ENCODE results near the gene C11orf54.

DNA sequence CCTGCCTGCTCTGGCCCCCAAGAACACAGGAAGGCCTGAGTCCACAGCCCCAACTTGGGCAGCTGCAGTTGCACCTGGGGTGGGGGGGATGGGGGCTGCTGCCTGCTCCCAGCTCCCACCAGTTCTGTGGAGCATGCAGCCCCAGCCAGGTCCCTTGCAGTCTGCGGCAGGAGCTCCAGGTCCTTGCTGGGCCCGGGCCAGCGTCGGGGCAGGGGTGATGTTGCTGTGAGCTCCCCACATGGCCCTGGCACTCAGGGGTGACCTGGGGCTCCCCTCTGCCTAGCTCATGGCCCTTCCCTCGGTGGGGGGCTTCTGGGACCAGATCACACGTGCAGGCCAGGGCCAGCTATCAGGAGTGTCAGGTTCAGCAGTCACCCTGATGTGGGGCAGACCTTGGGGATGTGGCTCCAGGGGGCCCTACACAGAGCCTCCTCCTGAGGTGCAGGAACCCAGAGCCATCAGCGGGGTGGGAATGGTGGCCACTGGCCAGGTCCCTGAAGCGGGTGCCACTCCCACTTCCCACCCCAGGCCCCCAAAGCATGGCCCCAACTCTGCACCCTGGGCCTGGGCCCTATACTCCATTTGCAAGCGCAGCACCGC, 32.2 kb downstream of the C11orf54 start:
- TF ChIP-seq, protein P1, sequence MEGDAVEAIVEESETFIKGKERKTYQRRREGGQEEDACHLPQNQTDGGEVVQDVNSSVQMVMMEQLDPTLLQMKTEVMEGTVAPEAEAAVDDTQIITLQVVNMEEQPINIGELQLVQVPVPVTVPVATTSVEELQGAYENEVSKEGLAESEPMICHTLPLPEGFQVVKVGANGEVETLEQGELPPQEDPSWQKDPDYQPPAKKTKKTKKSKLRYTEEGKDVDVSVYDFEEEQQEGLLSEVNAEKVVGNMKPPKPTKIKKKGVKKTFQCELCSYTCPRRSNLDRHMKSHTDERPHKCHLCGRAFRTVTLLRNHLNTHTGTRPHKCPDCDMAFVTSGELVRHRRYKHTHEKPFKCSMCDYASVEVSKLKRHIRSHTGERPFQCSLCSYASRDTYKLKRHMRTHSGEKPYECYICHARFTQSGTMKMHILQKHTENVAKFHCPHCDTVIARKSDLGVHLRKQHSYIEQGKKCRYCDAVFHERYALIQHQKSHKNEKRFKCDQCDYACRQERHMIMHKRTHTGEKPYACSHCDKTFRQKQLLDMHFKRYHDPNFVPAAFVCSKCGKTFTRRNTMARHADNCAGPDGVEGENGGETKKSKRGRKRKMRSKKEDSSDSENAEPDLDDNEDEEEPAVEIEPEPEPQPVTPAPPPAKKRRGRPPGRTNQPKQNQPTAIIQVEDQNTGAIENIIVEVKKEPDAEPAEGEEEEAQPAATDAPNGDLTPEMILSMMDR (IDR thresholded peaks at IDR 0.05) = no peak
- TF ChIP-seq POLR2A (IDR thresholded peaks at IDR 0.05) = no peak

Measured in esophagus squamous epithelium (tissue), 4 donors.